ENCODE results near the gene CLASRP. TPM values are rescaled to one million over a fixed set of nuclear protein-coding genes. Genes with fewer than 3 reads are reported as not detected.
A peak's percentile ranks its signal among the peaks of the same experiment; 100 is the strongest.

Gene CLASRP
- total and polyA plus RNA-seq, 9 donors: 22.8 to 56.2 (median 44.7) TPM

DNA sequence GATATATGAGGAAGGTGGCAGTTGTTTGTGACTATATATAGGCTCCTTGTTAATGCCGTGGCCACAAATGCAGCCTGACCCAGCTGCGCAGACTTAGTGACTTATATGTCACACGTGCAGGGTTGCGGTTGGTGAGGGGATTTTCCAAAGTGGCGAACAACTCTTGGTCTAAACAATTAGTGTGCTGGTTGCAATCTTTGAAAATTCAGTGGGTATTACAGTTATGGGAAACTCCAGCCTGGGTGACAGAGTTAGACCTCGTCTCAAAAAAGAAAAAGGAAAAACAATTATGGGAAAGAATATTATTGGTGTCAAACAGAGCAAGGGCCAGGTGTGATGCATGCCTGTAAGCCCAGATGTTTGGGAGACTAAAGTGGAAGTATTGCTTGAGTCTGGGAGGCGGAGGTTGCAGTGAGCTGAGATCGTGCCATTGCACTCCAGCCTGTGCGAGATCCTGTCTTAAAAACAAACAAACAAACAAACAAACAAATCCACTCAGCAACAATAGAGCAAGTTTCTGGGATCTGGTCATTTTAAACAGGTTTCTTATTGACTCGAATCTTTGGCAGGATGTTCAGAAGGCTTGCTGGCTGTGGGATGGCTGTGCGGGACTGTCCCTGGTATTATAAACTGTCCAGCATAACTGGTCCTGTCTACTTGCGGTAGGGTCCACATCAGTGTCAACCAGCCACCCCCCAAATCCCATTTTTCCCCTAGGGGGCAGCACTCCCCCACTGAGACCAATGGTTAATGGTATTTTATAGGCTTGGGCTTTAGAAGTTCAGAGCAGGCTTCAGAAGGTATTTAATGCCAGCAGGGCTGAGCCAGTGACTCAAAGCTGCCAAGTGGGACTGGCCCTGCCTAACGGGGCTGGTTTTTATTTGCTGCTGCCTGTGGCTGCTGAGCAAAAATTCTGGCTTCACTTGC, 22.2 kb upstream of the CLASRP start:
- H3K36me3 ChIP-seq (ENCODE audit: control insufficient read depth, insufficient read depth, low read length): peaks cover 7% of the 10 kb centered on the region

DNA sequence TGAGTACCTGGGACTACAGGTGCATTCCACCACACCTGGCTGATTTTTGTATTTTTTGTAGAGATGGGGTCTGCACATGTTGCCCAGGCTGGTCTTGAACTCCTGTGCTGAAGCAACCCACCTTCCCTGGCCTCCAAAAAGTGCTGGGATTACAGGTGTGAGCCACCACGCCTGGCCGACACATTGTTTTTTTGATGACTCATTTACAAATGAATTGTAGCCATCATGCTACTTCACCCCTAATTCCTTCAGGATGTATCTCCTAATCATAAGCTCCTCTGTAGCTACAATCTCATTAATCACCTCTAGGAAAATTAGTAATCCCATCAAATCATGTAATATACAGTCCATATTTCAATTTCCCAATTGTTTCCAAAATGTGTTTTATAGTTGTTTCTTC, 19.7 kb upstream of the CLASRP start:
- Histone ChIP-seq H3K4me3 (ENCODE audit: low read length) (no peak overlapping the region), H3K27me3 (ENCODE audit: control insufficient read depth, insufficient read depth, low read length) (no peaks in the 10 kb centered on the region), H3K36me3 (ENCODE audit: control insufficient read depth, insufficient read depth, low read length) (peaks cover 3% of the 10 kb centered on the region), H3K4me1 (ENCODE audit: control insufficient read depth, insufficient read depth, low read length) (peaks cover 6% of the 10 kb centered on the region), H3K9me3 (replicated peaks; ENCODE audit: control insufficient read depth, low read depth, low read length) (no peaks in the 10 kb centered on the region), H3K27ac (ENCODE audit: low read length) (no peak overlapping the region)
- no peak for DNase-seq
- WGBS (ENCODE audit: insufficient coverage): 100% methylated on average over 2 of the region's 2 CpGs

More for the DNA sequence above, 22.2 kb upstream of the CLASRP start:
- Histone ChIP-seq H3K27ac (ENCODE audit: low read length) (peak overlapping the region; percentile 51), H3K4me3 (ENCODE audit: low read length) (no peak overlapping the region), H3K27me3 (ENCODE audit: control insufficient read depth, insufficient read depth, low read length) (no peaks in the 10 kb centered on the region), H3K9me3 (replicated peaks; ENCODE audit: control insufficient read depth, low read depth, low read length) (no peaks in the 10 kb centered on the region), H3K4me1 (ENCODE audit: control insufficient read depth, insufficient read depth, low read length) (peaks cover 6% of the 10 kb centered on the region)
- WGBS (ENCODE audit: insufficient coverage): 40% methylated on average over 1 of the region's 13 CpGs
- peak; percentile 80 for DNase-seq

DNA sequence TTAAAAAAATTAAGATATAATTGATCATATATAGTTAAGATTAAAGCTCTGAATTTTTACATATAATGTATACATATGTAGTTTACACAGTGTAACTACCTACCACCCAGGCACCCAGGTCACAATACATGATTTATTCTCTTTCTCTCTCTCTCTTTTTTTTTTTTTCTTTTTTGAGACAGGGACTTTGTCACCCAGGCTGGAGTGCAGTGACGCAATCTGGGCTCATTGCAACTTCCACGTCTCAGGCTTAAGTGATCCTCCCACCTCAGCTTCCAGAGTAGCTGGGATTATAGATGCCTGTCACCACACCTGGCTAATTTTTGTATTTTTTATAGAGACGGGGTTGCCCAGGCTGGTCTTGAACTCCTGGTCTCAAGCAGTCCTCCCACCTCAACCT, 18.8 kb upstream of the CLASRP start:
- Histone ChIP-seq H3K9me3 (replicated peaks; ENCODE audit: control insufficient read depth, low read depth, low read length) (no peaks in the 10 kb centered on the region), H3K27ac (ENCODE audit: low read length) (no peak overlapping the region), H3K4me3 (ENCODE audit: low read length) (no peak overlapping the region), H3K27me3 (ENCODE audit: control insufficient read depth, insufficient read depth, low read length) (no peaks in the 10 kb centered on the region), H3K36me3 (ENCODE audit: control insufficient read depth, insufficient read depth, low read length) (peaks cover 3% of the 10 kb centered on the region), H3K4me1 (ENCODE audit: control insufficient read depth, insufficient read depth, low read length) (peaks cover 6% of the 10 kb centered on the region)
- WGBS (ENCODE audit: insufficient coverage): no CpG with 5 or more reads among the region's 3 CpGs
- DNase-seq: no peak

DNA sequence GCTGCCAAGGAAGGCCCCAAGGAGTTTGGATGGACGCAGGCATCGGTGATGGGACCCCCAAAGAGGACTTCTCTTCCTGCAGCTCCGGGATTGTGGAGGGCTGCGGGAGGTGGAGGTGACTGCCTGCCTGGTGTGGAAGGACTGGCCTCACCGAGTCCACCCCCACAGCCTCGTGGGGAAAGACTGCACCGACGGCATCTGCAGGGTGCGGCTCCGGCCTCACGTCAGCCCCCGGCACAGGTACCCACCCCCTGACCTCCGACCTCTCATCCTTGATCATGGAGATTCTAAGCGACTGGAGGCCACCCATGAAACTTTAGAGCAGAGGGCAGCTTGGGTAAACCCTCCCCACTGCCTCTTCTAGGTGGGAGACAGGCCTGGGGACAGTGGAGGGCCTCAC, 16.9 kb upstream of the CLASRP start:
- Histone ChIP-seq H3K4me3 (ENCODE audit: low read length) (no peak overlapping the region), H3K4me1 (ENCODE audit: control insufficient read depth, insufficient read depth, low read length) (no peaks in the 10 kb centered on the region), H3K9me3 (replicated peaks; ENCODE audit: control insufficient read depth, low read depth, low read length) (no peaks in the 10 kb centered on the region), H3K27me3 (ENCODE audit: control insufficient read depth, insufficient read depth, low read length) (no peaks in the 10 kb centered on the region), H3K36me3 (ENCODE audit: control insufficient read depth, insufficient read depth, low read length) (peaks cover 3% of the 10 kb centered on the region), H3K27ac (ENCODE audit: low read length) (no peak overlapping the region)
- WGBS (ENCODE audit: insufficient coverage): 80% methylated on average over 10 of the region's 14 CpGs
- no peak for DNase-seq

DNA sequence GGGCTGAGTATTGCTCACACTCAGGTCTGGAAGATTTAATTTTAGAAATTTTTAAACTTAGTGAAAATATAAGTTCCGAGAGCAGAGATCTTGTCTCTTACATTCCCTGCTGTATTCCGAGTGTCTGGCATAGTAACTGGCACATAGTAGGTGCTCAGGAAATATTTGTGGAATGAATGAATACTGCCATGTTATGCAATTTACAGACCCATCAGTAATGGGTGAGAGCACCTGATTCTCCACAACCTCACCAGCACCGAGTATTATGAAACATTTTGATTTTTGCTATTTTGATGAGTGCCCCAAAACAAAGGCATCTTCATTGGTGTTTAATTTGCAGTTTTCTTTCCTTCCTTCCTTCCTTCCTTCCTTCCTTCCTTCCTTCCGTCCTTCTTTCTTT, 15.8 kb upstream of the CLASRP start:
- no peaks in the 10 kb centered on the region for H3K27me3 ChIP-seq (ENCODE audit: control insufficient read depth, insufficient read depth, low read length)
- no peaks in the 10 kb centered on the region for H3K9me3 ChIP-seq (replicated peaks; ENCODE audit: control insufficient read depth, low read depth, low read length)
- DNase-seq: no peak
- H3K4me3 ChIP-seq (ENCODE audit: low read length): no peak overlapping the region
- peaks cover 6% of the 10 kb centered on the region for H3K36me3 ChIP-seq (ENCODE audit: control insufficient read depth, insufficient read depth, low read length)
- H3K4me1 ChIP-seq (ENCODE audit: control insufficient read depth, insufficient read depth, low read length): no peaks in the 10 kb centered on the region
- H3K27ac ChIP-seq (ENCODE audit: low read length): no peak overlapping the region
- 100% methylated on average over 2 of the region's 4 CpGs for WGBS (ENCODE audit: insufficient coverage)

DNA sequence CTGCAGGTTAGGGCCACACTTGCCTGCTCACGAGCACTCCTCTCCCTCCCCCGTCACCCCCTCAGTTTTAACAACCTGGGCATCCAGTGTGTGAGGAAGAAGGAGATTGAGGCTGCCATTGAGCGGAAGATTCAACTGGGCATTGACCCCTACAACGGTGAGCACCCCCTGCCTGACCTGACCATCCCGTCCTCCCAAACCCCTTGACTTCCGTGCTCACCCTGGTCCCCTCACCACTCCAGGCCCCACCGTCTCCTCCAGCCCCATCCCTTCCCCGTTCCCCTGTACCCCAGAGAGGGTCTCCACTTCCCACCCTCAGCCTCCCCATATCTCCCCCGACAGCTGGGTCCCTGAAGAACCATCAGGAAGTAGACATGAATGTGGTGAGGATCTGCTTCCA, 13.6 kb upstream of the CLASRP start:
- Histone ChIP-seq H3K4me3 (ENCODE audit: low read length) (no peak overlapping the region), H3K27ac (ENCODE audit: low read length) (no peak overlapping the region), H3K4me1 (ENCODE audit: control insufficient read depth, insufficient read depth, low read length) (no peaks in the 10 kb centered on the region), H3K27me3 (ENCODE audit: control insufficient read depth, insufficient read depth, low read length) (no peaks in the 10 kb centered on the region), H3K36me3 (ENCODE audit: control insufficient read depth, insufficient read depth, low read length) (peaks cover 23% of the 10 kb centered on the region), H3K9me3 (replicated peaks; ENCODE audit: control insufficient read depth, low read depth, low read length) (no peaks in the 10 kb centered on the region)
- DNase-seq: no peak
- WGBS (ENCODE audit: insufficient coverage): 88% methylated on average over 5 of the region's 9 CpGs

DNA sequence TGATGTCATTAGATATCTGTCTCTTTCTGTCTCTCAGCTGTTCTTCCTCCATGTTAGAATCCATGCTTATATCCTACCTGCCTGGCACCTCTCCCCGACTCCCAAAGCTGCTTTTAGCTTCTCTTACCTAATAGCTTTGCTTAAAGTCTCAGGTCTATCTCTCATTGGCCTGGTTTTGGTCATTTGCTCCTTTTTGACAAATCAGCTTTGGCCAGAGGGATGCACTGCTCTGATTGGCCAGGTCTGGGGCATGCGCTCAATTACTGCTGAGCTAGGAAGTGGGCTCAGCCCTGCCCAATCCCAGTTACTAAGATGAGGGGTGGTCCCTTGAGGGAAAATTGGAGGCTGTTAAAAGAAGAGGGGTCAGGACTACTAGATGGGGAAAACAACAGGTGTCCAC, 11.5 kb upstream of the CLASRP start:
- H3K4me1 ChIP-seq (ENCODE audit: control insufficient read depth, insufficient read depth, low read length): no peaks in the 10 kb centered on the region
- 88% methylated on average over 2 of the region's 2 CpGs for WGBS (ENCODE audit: insufficient coverage)
- no peaks in the 10 kb centered on the region for H3K9me3 ChIP-seq (replicated peaks; ENCODE audit: control insufficient read depth, low read depth, low read length)
- H3K27ac ChIP-seq (ENCODE audit: low read length): no peak overlapping the region
- no peak for DNase-seq
- no peak overlapping the region for H3K4me3 ChIP-seq (ENCODE audit: low read length)
- H3K36me3 ChIP-seq (ENCODE audit: control insufficient read depth, insufficient read depth, low read length): peaks cover 25% of the 10 kb centered on the region
- H3K27me3 ChIP-seq (ENCODE audit: control insufficient read depth, insufficient read depth, low read length): no peaks in the 10 kb centered on the region

DNA sequence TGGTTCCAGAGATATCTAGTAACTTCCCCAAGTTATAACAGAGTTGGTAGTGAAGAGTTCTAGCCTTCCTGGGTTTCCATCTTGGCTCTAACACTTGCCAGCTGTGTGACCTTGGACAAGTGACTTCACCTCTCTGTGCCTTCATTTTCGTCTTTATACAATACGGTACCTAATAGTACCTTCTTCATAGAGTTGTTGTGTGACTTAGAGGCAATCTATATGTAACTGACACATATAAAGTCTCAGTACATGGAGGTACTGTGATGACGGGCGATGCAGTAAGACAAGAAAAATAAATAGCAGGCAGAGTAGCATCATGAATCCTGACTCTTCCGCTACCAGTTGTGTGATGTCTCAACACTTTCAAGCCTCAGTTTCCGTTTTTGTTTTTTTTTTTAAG, 8.0 kb upstream of the CLASRP start:
- H3K27me3 ChIP-seq (ENCODE audit: control insufficient read depth, insufficient read depth, low read length): no peaks in the 10 kb centered on the region
- 90% methylated on average over 4 of the region's 6 CpGs for WGBS (ENCODE audit: insufficient coverage)
- no peaks in the 10 kb centered on the region for H3K4me1 ChIP-seq (ENCODE audit: control insufficient read depth, insufficient read depth, low read length)
- DNase-seq: no peak
- no peaks in the 10 kb centered on the region for H3K9me3 ChIP-seq (replicated peaks; ENCODE audit: control insufficient read depth, low read depth, low read length)
- no peak overlapping the region for H3K27ac ChIP-seq (ENCODE audit: low read length)
- no peak overlapping the region for H3K4me3 ChIP-seq (ENCODE audit: low read length)
- H3K36me3 ChIP-seq (ENCODE audit: control insufficient read depth, insufficient read depth, low read length): peaks cover 49% of the 10 kb centered on the region

DNA sequence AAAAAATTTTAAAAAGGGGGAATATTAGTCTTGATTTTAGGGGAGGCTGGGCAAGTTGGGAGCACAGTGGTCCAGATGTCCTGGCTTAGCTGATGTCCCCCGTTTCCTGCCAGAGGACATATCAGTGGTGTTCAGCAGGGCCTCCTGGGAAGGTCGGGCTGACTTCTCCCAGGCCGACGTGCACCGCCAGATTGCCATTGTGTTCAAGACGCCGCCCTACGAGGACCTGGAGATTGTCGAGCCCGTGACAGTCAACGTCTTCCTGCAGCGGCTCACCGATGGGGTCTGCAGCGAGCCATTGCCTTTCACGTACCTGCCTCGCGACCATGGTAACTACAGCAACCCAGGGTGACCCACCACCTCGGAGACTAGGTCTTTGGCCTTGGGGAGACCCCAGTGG, 6.4 kb upstream of the CLASRP start:
- Histone ChIP-seq H3K4me3 (ENCODE audit: low read length) (no peak overlapping the region), H3K27me3 (ENCODE audit: control insufficient read depth, insufficient read depth, low read length) (no peaks in the 10 kb centered on the region), H3K9me3 (replicated peaks; ENCODE audit: control insufficient read depth, low read depth, low read length) (no peaks in the 10 kb centered on the region), H3K27ac (ENCODE audit: low read length) (no peak overlapping the region), H3K4me1 (ENCODE audit: control insufficient read depth, insufficient read depth, low read length) (no peaks in the 10 kb centered on the region), H3K36me3 (ENCODE audit: control insufficient read depth, insufficient read depth, low read length) (peaks cover 51% of the 10 kb centered on the region)
- DNase-seq: no peak
- WGBS (ENCODE audit: insufficient coverage): 81% methylated on average over 18 of the region's 18 CpGs

DNA sequence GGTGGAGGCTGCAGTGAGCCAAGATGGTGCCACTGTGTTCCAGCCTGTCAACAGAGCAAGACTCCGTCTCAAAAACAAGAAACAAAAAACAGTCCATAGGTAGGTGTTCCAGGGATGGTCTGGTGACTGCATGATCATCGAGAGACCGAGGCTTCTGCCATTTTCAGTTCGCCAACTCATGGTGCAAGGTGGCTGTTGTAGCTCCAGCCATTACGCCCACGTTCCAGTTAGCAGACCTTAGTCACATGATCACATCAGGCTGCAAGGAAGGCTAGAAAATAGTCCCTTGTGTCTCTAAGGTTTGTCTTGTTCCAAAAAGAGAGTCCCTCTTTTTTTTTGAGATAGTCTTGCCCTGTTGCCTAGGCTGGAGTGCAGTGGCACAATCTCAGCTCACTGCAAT, 3.1 kb upstream of the CLASRP start:
- Histone ChIP-seq H3K27me3 (ENCODE audit: control insufficient read depth, insufficient read depth, low read length) (no peaks in the 10 kb centered on the region), H3K4me3 (ENCODE audit: low read length) (no peak overlapping the region), H3K9me3 (replicated peaks; ENCODE audit: control insufficient read depth, low read depth, low read length) (no peaks in the 10 kb centered on the region), H3K4me1 (ENCODE audit: control insufficient read depth, insufficient read depth, low read length) (peaks cover 15% of the 10 kb centered on the region), H3K36me3 (ENCODE audit: control insufficient read depth, insufficient read depth, low read length) (peaks cover 40% of the 10 kb centered on the region), H3K27ac (ENCODE audit: low read length) (no peak overlapping the region)
- WGBS (ENCODE audit: insufficient coverage): 97% methylated on average over 5 of the region's 6 CpGs
- no peak for DNase-seq

Data from muscle of leg (tissue), 11 donors.